Measurements from ENCODE around the gene NFATC2.
A peak's percentile ranks its signal among the peaks of the same experiment; 100 is the strongest.

Gene NFATC2

GRCh38 chr20:51442602-51443001, 99.9 kb downstream of the NFATC2 start:
- no peak for DNase-seq (ENCODE audit: low read depth, low spot score)
- no peak for TF ChIP-seq CTCF (IDR thresholded peaks at IDR 0.05; ENCODE audit: low read depth, low read length)
- no peak overlapping the region for H3K4me3 ChIP-seq (ENCODE audit: low read depth, low read length)
- in situ Hi-C loops (cut with HindIII; ENCODE audit: low sequenced_read_pairs): no loop called here

- in situ Hi-C loops (cut with HindIII; ENCODE audit: low sequenced_read_pairs): no loop called here
- TF ChIP-seq CTCF (IDR thresholded peaks at IDR 0.05; ENCODE audit: low read depth, low read length): no peak
- H3K4me3 ChIP-seq (ENCODE audit: low read depth, low read length): no peak overlapping the region
- no peak for DNase-seq (ENCODE audit: low read depth, low spot score)
Measured at GRCh38 chr20:51440589-51440988, 101.9 kb downstream of the NFATC2 start.

GRCh38 chr20:51439160-51439689, 103.3 kb downstream of the NFATC2 start:
- no peak for DNase-seq (ENCODE audit: low read depth, low spot score)
- in situ Hi-C loops (cut with HindIII; ENCODE audit: low sequenced_read_pairs): no loop called here
- H3K4me3 ChIP-seq (ENCODE audit: low read depth, low read length): no peak overlapping the region
- TF ChIP-seq CTCF (IDR thresholded peaks at IDR 0.05; ENCODE audit: low read depth, low read length): no peak

- no peak for DNase-seq (ENCODE audit: low read depth, low spot score)
- in situ Hi-C loops (cut with HindIII; ENCODE audit: low sequenced_read_pairs): no loop called here
- TF ChIP-seq CTCF (IDR thresholded peaks at IDR 0.05; ENCODE audit: low read depth, low read length): no peak
- no peak overlapping the region for H3K4me3 ChIP-seq (ENCODE audit: low read depth, low read length)
Measured at GRCh38 chr20:51438136-51438535, 104.4 kb downstream of the NFATC2 start.

GRCh38 chr20:51437182-51437924, 105.2 kb downstream of the NFATC2 start:
- DNase-seq (ENCODE audit: low read depth, low spot score): no peak
- in situ Hi-C loops (cut with HindIII; ENCODE audit: low sequenced_read_pairs): no loop called here
- no peak for TF ChIP-seq CTCF (IDR thresholded peaks at IDR 0.05; ENCODE audit: low read depth, low read length)
- no peak overlapping the region for H3K4me3 ChIP-seq (ENCODE audit: low read depth, low read length)

GRCh38 chr20:51434580-51435247, 107.8 kb downstream of the NFATC2 start:
- DNase-seq (ENCODE audit: low read depth, low spot score): peak; percentile 77
- TF ChIP-seq CTCF (IDR thresholded peaks at IDR 0.05; ENCODE audit: low read depth, low read length): no peak
- in situ Hi-C loops (cut with HindIII; ENCODE audit: low sequenced_read_pairs): no loop called here
- no peak overlapping the region for H3K4me3 ChIP-seq (ENCODE audit: low read depth, low read length)
